Measurements from ENCODE around the gene TBX19.

DNA sequence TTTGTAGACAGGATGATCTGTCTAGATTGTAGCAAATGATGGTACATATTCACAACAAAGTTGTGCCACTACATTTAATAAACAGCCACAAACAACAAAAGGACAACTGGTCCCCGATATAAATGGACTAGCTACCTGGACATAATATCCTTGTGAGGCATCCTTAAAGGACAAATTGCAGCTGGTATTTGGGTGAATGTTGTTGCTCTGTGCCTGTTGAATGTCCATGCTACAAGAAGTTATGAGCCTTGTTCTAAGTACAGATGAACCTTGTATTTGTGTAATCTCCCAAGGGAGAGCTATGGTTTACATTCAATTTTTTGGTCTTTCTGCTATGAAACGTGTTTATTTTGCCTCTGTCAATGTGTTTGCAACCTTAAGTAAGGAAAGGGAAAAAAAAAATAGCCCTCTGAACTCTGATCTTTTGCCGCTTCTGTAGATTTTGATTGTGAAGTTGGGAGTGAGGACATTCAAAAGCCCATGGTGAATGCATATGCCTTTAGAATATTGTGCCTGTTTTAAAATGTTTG lies 28.4 kb upstream of the TBX19 start:
- TF ChIP-seq, protein P1, sequence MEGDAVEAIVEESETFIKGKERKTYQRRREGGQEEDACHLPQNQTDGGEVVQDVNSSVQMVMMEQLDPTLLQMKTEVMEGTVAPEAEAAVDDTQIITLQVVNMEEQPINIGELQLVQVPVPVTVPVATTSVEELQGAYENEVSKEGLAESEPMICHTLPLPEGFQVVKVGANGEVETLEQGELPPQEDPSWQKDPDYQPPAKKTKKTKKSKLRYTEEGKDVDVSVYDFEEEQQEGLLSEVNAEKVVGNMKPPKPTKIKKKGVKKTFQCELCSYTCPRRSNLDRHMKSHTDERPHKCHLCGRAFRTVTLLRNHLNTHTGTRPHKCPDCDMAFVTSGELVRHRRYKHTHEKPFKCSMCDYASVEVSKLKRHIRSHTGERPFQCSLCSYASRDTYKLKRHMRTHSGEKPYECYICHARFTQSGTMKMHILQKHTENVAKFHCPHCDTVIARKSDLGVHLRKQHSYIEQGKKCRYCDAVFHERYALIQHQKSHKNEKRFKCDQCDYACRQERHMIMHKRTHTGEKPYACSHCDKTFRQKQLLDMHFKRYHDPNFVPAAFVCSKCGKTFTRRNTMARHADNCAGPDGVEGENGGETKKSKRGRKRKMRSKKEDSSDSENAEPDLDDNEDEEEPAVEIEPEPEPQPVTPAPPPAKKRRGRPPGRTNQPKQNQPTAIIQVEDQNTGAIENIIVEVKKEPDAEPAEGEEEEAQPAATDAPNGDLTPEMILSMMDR (IDR thresholded peaks at IDR 0.05): no peak
- TF ChIP-seq EZH2 (IDR thresholded peaks at IDR 0.05; ENCODE audit: borderline replicate concordance, insufficient read depth, low read depth, low read length, poor library complexity, severe bottlenecking): no peak
